K562 (cell line): ENCODE results near the gene NUP210. TPM values are rescaled to one million over a fixed set of nuclear protein-coding genes. Genes with fewer than 3 reads are reported as not detected.

Experiments used
- BCOR ChIP-seq: fragments of 450-650 bp; IDR thresholded peaks from 2 replicates; pipeline ENCODE4 v1.6.1; 2016
- DMBX1 ChIP-seq: fragments of 250-450 bp; sonication (Bioruptor Pico); IDR thresholded peaks from 2 replicates; pipeline ENCODE4 v1.8.0; 2022; ENCODE audit warnings: inconsistent platforms, mild to moderate bottlenecking, moderate library complexity, borderline replicate concordance
- E4F1 ChIP-seq: fragments of 250-450 bp; sonication (Bioruptor Pico); IDR thresholded peaks from 2 replicates; pipeline ENCODE4 v1.5.0; 2021; ENCODE audit warnings: mild to moderate bottlenecking, borderline replicate concordance
- FOXP1 ChIP-seq: sonication (generic); formaldehyde crosslinking; IDR thresholded peaks from 2 replicates; pipeline ENCODE4 v1.8.0; 2022; ENCODE audit warnings: mild to moderate bottlenecking, missing genetic modification reagents
- HDAC3 ChIP-seq: fragments of 450-650 bp; IDR thresholded peaks from 2 replicates; pipeline ENCODE4 v1.6.1; 2018; ENCODE audit warnings: borderline replicate concordance, mild to moderate bottlenecking, moderate library complexity; ENCODE audit not compliant: partially characterized antibody
- HMG20B ChIP-seq: fragments of 250-450 bp; sonication (Bioruptor Pico); IDR thresholded peaks from 2 replicates; pipeline ENCODE4 v1.5.0; 2021; ENCODE audit warnings: mild to moderate bottlenecking
- ILK ChIP-seq: fragments of 450-650 bp; IDR thresholded peaks from 2 replicates; pipeline ENCODE4 v1.6.1; 2016; ENCODE audit warnings: missing genetic modification characterization, low read depth, mild to moderate bottlenecking, missing compliant biosample characterization, moderate library complexity, borderline replicate concordance
- KHSRP ChIP-seq: fragments of 450-650 bp; IDR thresholded peaks from 2 replicates; pipeline ENCODE4 v1.6.1; 2017
- NCOA4 ChIP-seq: fragments of 450-650 bp; IDR thresholded peaks from 2 replicates; pipeline ENCODE4 v1.6.1; 2018; ENCODE audit warnings: mild to moderate bottlenecking; ENCODE audit not compliant: partially characterized antibody
- PCBP1 ChIP-seq: fragments of 200-400 bp; formaldehyde crosslinking; IDR thresholded peaks from 2 replicates; pipeline ENCODE4 v1.6.1; 2018; ENCODE audit warnings: mild to moderate bottlenecking, low read depth, low read length; ENCODE audit not compliant: poor library complexity, severe bottlenecking
- PHB2 ChIP-seq: fragments of 450-650 bp; IDR thresholded peaks from 2 replicates; pipeline ENCODE4 v1.6.1; 2017; ENCODE audit warnings: low read depth
- PHTF2 ChIP-seq: fragments of 250-450 bp; sonication (Bioruptor Pico); IDR thresholded peaks from 2 replicates; pipeline ENCODE4 v1.5.0; 2021; ENCODE audit warnings: mild to moderate bottlenecking
- PPARD ChIP-seq: fragments of 250-450 bp; sonication (Bioruptor Pico); IDR thresholded peaks from 2 replicates; pipeline ENCODE4 v1.8.0; 2022; ENCODE audit warnings: inconsistent platforms, mild to moderate bottlenecking, moderate library complexity
- SMAD4 ChIP-seq: fragments of 250-450 bp; sonication (Bioruptor Pico); conservative IDR thresholded peaks from 2 replicates; pipeline ENCODE4 v1.8.0; 2021; ENCODE audit warnings: inconsistent platforms, mild to moderate bottlenecking, moderate library complexity
- TEAD1 ChIP-seq, 2 experiments: fragments of 450-650 bp in 1 of 2; sonication (generic) in 1 of 2; formaldehyde crosslinking; IDR thresholded peaks; 2 replicates each; pipeline versions ENCODE4 v1.4.0 to v1.8.0; 2020 to 2022; ENCODE audit warnings: mild to moderate bottlenecking in 2 of 2, missing genetic modification reagents in 1 of 2
- TRIM28 ChIP-seq: fragments of 450-650 bp; IDR thresholded peaks from 2 replicates; pipeline ENCODE4 v1.6.1; 2017
- YBX1 ChIP-seq: fragments of 450-650 bp; IDR thresholded peaks from 2 replicates; pipeline ENCODE4 v1.7.1; 2016; ENCODE audit warnings: mild to moderate bottlenecking
- ZC3H8 ChIP-seq: fragments of 450-650 bp; IDR thresholded peaks from 2 replicates; pipeline ENCODE4 v1.6.1; 2017
- ZNF174 ChIP-seq: fragments of 250-450 bp; sonication (Bioruptor Pico); IDR thresholded peaks from 2 replicates; pipeline ENCODE4 v1.4.0; 2020; ENCODE audit warnings: mild to moderate bottlenecking
- polyA plus RNA-seq, 8 experiments: library from polyadenylated mRNA; depleted of rRNA in 4 of 8; stranded (reverse) in 5 of 8; unstranded in 3 of 8; fragments of >200 nt; fragmentation: Nextera tagmentation in 2 of 8; fragmentation: Illumina TruSeq in 1 of 8; extraction: Ambion mirVana in 2 of 8; extraction: Trizol in 1 of 8; gene quantifications; 2 replicates each; pipeline versions ENCODE4 v1.2.1 to v1.2.3, GENCODE V29; 2011 to 2014; ENCODE audit warnings: inconsistent platforms in 1 of 8, missing spikeins in 1 of 8
- total RNA-seq, 7 experiments: library from RNA; depleted of rRNA in 6 of 7; stranded (reverse); fragments of >200 nt in 6 of 7; fragmentation: Illumina TruSeq in 2 of 7; extraction: Trizol in 2 of 7; gene quantifications; 2 replicates each; pipeline versions ENCODE4 v1.2.1 to v1.2.3, GENCODE V29; 2011 to 2021; ENCODE audit warnings: low replicate concordance in 1 of 7
- TF ChIP-seq, protein P1 (sequence below): fragments of 450-650 bp; IDR thresholded peaks from 2 replicates; pipeline ENCODE4 v1.6.1; 2017; ENCODE audit warnings: antibody characterized with exemption
- TF ChIP-seq, protein P2 (sequence below): fragments of 250-450 bp; sonication (Bioruptor Pico); IDR thresholded peaks from 2 replicates; pipeline ENCODE4 v1.4.0; 2020; ENCODE audit warnings: mild to moderate bottlenecking, moderate library complexity
- TF ChIP-seq, protein P3 (sequence below): sonication (generic); formaldehyde crosslinking; IDR thresholded peaks from 2 replicates; pipeline ENCODE4 v1.8.0; 2022; ENCODE audit warnings: mild to moderate bottlenecking, missing genetic modification reagents

NUP210 gene
- total and polyA plus RNA-seq, 9 of the 15 experiments (the other 6 are each of a cell fraction or from before 2014, with no cell fraction given) = 1.2 to 138 (median 44.0) TPM

DNA sequence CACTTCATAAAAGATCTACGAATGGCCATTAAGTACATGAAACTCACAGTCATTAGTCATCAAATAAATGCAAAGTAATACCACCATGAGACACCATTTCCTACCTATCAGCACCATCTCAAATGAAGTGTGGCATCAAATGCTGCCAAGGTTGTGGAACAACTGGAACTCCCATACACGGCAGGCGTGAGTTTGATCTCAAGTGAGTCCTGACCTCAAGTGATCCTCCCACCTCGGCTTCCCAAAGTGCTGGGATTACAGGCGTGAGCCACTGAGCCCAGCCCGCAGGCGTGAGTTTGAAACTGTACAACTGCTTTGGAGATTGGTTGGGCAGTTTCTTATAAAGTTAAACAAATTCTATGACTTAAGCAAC lies 31.2 kb upstream of the NUP210 start (continued):
- TF ChIP-seq PHTF2 (CRISPR knock-in tag) (no peak), TEAD1 (CRISPR knock-in tag; IDR thresholded peaks at IDR 0.05) (0 out of 4 replicates have a peak, but pooled peaks of 1 of the 2 experiments have one; percentile 28), PPARD (CRISPR knock-in tag) (no peak), PHB2 (peak; percentile 46; the same call in 1 of the 2 replicates), SMAD4 (0 out of 2 replicates have a peak, but pooled peaks have one; percentile 20), HDAC3 (no peak), ZC3H8 (no peak), KHSRP (peak; percentile 23; the same call in 1 of the 2 replicates), DMBX1 (CRISPR knock-in tag) (peak; percentile 23; the same call in 1 of the 2 replicates), HMG20B (CRISPR knock-in tag) (no peak), ZNF174 (CRISPR knock-in tag) (no peak), TRIM28 (0 out of 2 replicates have a peak, but pooled peaks have one; percentile 51), NCOA4 (no peak), PCBP1 (no peak), BCOR (no peak), ILK (tag) (no peak), FOXP1 (CRISPR knock-in tag) (no peak; the same call in 1 of the 2 replicates), E4F1 (CRISPR knock-in tag) (no peak), YBX1 (0 out of 2 replicates have a peak, but pooled peaks have one; percentile 37)
- TF ChIP-seq, protein P1, sequence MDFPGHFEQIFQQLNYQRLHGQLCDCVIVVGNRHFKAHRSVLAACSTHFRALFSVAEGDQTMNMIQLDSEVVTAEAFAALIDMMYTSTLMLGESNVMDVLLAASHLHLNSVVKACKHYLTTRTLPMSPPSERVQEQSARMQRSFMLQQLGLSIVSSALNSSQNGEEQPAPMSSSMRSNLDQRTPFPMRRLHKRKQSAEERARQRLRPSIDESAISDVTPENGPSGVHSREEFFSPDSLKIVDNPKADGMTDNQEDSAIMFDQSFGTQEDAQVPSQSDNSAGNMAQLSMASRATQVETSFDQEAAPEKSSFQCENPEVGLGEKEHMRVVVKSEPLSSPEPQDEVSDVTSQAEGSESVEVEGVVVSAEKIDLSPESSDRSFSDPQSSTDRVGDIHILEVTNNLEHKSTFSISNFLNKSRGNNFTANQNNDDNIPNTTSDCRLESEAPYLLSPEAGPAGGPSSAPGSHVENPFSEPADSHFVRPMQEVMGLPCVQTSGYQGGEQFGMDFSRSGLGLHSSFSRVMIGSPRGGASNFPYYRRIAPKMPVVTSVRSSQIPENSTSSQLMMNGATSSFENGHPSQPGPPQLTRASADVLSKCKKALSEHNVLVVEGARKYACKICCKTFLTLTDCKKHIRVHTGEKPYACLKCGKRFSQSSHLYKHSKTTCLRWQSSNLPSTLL = peak; percentile 33; the same call in 1 of the 2 replicates
- TF ChIP-seq, protein P2, sequence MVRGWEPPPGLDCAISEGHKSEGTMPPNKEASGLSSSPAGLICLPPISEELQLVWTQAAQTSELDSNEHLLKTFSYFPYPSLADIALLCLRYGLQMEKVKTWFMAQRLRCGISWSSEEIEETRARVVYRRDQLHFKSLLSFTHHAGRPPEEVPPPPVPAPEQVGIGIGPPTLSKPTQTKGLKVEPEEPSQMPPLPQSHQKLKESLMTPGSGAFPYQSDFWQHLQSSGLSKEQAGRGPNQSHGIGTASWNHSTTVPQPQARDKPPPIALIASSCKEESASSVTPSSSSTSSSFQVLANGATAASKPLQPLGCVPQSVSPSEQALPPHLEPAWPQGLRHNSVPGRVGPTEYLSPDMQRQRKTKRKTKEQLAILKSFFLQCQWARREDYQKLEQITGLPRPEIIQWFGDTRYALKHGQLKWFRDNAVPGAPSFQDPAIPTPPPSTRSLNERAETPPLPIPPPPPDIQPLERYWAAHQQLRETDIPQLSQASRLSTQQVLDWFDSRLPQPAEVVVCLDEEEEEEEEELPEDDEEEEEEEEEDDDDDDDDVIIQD (CRISPR knock-in tag) = no peak
- TF ChIP-seq, protein P3, sequence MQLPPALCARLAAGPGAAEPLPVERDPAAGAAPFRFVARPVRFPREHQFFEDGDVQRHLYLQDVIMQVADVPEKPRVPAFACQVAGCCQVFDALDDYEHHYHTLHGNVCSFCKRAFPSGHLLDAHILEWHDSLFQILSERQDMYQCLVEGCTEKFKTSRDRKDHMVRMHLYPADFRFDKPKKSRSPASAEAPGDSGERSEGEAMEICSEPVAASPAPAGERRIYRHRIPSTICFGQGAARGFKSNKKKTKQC (CRISPR knock-in tag) = peak; percentile 58; the same call in 1 of the 2 replicates
